ENCODE results near the gene TNFRSF4.

GRCh38 chr1:1166642-1167397 lies 47.1 kb downstream of the TNFRSF4 start:
- TF ChIP-seq CTCF (IDR thresholded peaks at IDR 0.05; ENCODE audit: low read depth, low read length, missing input control) = no peak
- no peak for TF ChIP-seq ATF3 (IDR thresholded peaks at IDR 0.05)
- no peak for TF ChIP-seq REST (IDR thresholded peaks at IDR 0.05)
